B cell (primary cell): ENCODE measurements around the gene SERHL2. TPM values are rescaled to one million over a fixed set of nuclear protein-coding genes. Genes with fewer than 3 reads are reported as not detected.

Source experiments
- ATAC-seq: fragments of 200-7000 bp; cut with Tn5 transposase; one replicate; pipeline ENCODE4 v1.10.0; 2021; ENCODE audit warnings: low read depth, mild to moderate bottlenecking, moderate number of reproducible peaks, moderate library complexity
- CTCF ChIA-PET: fragments of 350-600 bp; sonication (Branson Sonifier 250); formaldehyde crosslinking; loops from one replicate; lab custom pipeline; 2021; ENCODE audit warnings: antibody characterized with exemption, inconsistent platforms; lab: Charles Lee
- POLR2A ChIA-PET: fragments of 350-600 bp; sonication (Branson Sonifier 250); formaldehyde crosslinking; loops from one replicate; lab custom pipeline; 2021; ENCODE audit warnings: antibody characterized with exemption; lab: Charles Lee
- DNase-seq: peaks from one replicate; pipeline ENCODE4 v3.0.0; 2013
- H2AFZ ChIP-seq: 2 replicates; pipeline ENCODE4 v1.6.1; 2012; ENCODE audit warnings: mild to moderate bottlenecking, low read depth, low read length; ENCODE audit not compliant: insufficient read depth, poor library complexity, severe bottlenecking
- H3K27ac ChIP-seq, 2 donors: 1 replicate in 1 of 2; 2 replicates in 1 of 2; pipeline ENCODE4 v1.5.1; 2012 to 2013; ENCODE audit warnings: low read length in 2 of 2, mild to moderate bottlenecking in 2 of 2, moderate library complexity in 1 of 2
- H3K27me3 ChIP-seq, 4 experiments: fragments of 200-600 bp in 1 of 4; sonication (generic) in 1 of 4; replicated peaks in 1 of 4; 1 replicate in 2 of 4; 2 replicates in 2 of 4; pipeline versions ENCODE4 v1.6.1 to v1.7.0; 2013 to 2016; ENCODE audit warnings: low read length in 3 of 4, mild to moderate bottlenecking in 2 of 4, mixed read lengths in 1 of 4, moderate library complexity in 1 of 4; ENCODE audit not compliant: insufficient read depth in 4 of 4, control insufficient read depth in 3 of 4; ENCODE audit errors: control extremely low read depth in 1 of 4
- H3K36me3 ChIP-seq, 2 experiments: replicated peaks in 1 of 2; 1 replicate in 1 of 2; 2 replicates in 1 of 2; pipeline versions ENCODE4 v1.6.1 to v1.7.1; 2013; ENCODE audit warnings: low read length in 1 of 2; ENCODE audit not compliant: insufficient read depth in 2 of 2, control insufficient read depth in 1 of 2; ENCODE audit errors: control extremely low read depth in 1 of 2, extremely low read depth in 1 of 2
- H3K4me1 ChIP-seq, 2 donors: fragments of 200-600 bp in 1 of 2; sonication (generic) in 1 of 2; 1 replicate in 1 of 2; 2 replicates in 1 of 2; pipeline versions ENCODE4 v1.5.1 to v1.6.1; 2013 to 2017; ENCODE audit warnings: low read length in 2 of 2; ENCODE audit not compliant: control insufficient read depth in 2 of 2, insufficient read depth in 2 of 2
- H3K4me2 ChIP-seq: replicated peaks from 2 replicates; pipeline ENCODE3; 2012; ENCODE audit warnings: mild to moderate bottlenecking, low read depth, low read length; ENCODE audit not compliant: poor library complexity, severe bottlenecking
- H3K4me3 ChIP-seq, 5 experiments: fragments of 200-600 bp in 1 of 5; sonication (generic) in 1 of 5; 1 replicate in 3 of 5; 2 replicates in 2 of 5; pipeline versions ENCODE4 v1.5.1 to v1.7.0; 2011 to 2016; ENCODE audit warnings: low read length in 4 of 5, mild to moderate bottlenecking in 4 of 5, low read depth in 2 of 5, control low read depth in 1 of 5, moderate library complexity in 1 of 5; ENCODE audit not compliant: insufficient read depth in 1 of 5; ENCODE audit errors: control extremely low read depth in 1 of 5, extremely low read depth in 1 of 5
- H3K79me2 ChIP-seq: fragments of 200-600 bp; sonication (generic); one replicate; pipeline ENCODE4 v1.6.0; 2016; ENCODE audit warnings: low read length; ENCODE audit not compliant: control insufficient read depth, insufficient read depth
- H3K9ac ChIP-seq: fragments of 200-600 bp; sonication (generic); 2 replicates; pipeline ENCODE4 v1.6.1; 2017; ENCODE audit warnings: mild to moderate bottlenecking, low read length, moderate library complexity
- H3K9me3 ChIP-seq, 3 donors: one replicate each; pipeline versions ENCODE4 v1.6.1 to v1.7.1; 2013; ENCODE audit warnings: low read length in 2 of 3; ENCODE audit not compliant: control insufficient read depth in 2 of 3, insufficient read depth in 1 of 3; ENCODE audit errors: control extremely low read depth in 1 of 3
- H4K20me1 ChIP-seq: 2 replicates; pipeline ENCODE4 v1.6.0; 2012; ENCODE audit warnings: mild to moderate bottlenecking, low read length; ENCODE audit not compliant: insufficient read depth, control insufficient read depth, poor library complexity, severe bottlenecking
- H3K27ac Mint-ChIP-seq: one replicate; pipeline ENCODE4 v1.8.0; 2021; ENCODE audit warnings: mixed read lengths
- H3K27me3 Mint-ChIP-seq: one replicate; pipeline ENCODE4 v1.8.0; 2021; ENCODE audit warnings: mixed read lengths
- H3K4me1 Mint-ChIP-seq: one replicate; pipeline ENCODE4 v1.8.0; 2021; ENCODE audit warnings: mixed read lengths
- H3K4me3 Mint-ChIP-seq: one replicate; pipeline ENCODE4 v1.8.0; 2021; ENCODE audit warnings: mixed read lengths
- H3K9me3 Mint-ChIP-seq: one replicate; pipeline ENCODE4 v1.8.0; 2022; ENCODE audit warnings: mixed read lengths; ENCODE audit not compliant: insufficient read depth
- CTCF ChIP-seq: fragments of 200-600 bp; IDR thresholded peaks from one replicate; pipeline ENCODE4 v1.8.0; 2022; ENCODE audit warnings: antibody characterized with exemption, mild to moderate bottlenecking
- EZH2 ChIP-seq: IDR thresholded peaks from 2 replicates; pipeline ENCODE4 v1.6.1; 2012; ENCODE audit warnings: borderline replicate concordance, low read depth, mild to moderate bottlenecking, moderate library complexity, low read length; ENCODE audit not compliant: insufficient read depth, poor library complexity, severe bottlenecking
- WGBS: methylation state at CpG from one replicate; pipeline ENCODE4 v1.1.5; 2013; ENCODE audit warnings: missing lambda C conversion rate; ENCODE audit not compliant: insufficient coverage; 5-methylcytosine and 5-hydroxymethylcytosine counted together
- intact Hi-C: fragments of 100-400 bp; cut with micrococcal nuclease; formaldehyde crosslinking; loops from one replicate; pipeline ENCODE4 v1.10.0; 2022
- polyA plus RNA-seq: library from polyadenylated mRNA; depleted of rRNA; stranded (reverse); fragments of >200 nt; gene quantifications from 2 replicates; pipeline ENCODE4 v1.2.3, GENCODE V29; 2012
- total RNA-seq, 2 donors: library from RNA; stranded (reverse); fragments of 120-200 nt in 1 of 2; gene quantifications; 1 replicate in 1 of 2; 2 replicates in 1 of 2; pipeline versions ENCODE4 v1.2.3 to v1.2.4, GENCODE V29; 2013 to 2022

SERHL2 gene
- total and polyA plus RNA-seq, 2 donors (not counting 1 experiment from before 2014, with no cell fraction given) = 5.5 to 7.3 TPM

- POLR2A ChIA-PET = no interaction called here
- Histone ChIP-seq H3K4me3 (peak within 1 kb of the TSS; percentile 21 to 84 (median 73)), H3K4me1 (peaks cover 3 to 18% of the 10 kb centered on the region in 2 donors), H3K27ac (peak within 1 kb of the TSS; percentile 74 to 80), H3K9me3 (no peaks in the 10 kb centered on the region), H2AFZ (peak within 1 kb of the TSS; percentile 77), H3K36me3 (peaks cover 0 to 24% of the 10 kb centered on the region in 2 experiments), H3K9ac (peak within 1 kb of the TSS; percentile 79), H3K79me2 (peaks cover 45% of the 10 kb centered on the region), H3K27me3 (no peaks in the 10 kb centered on the region), H3K4me2 (peak within 1 kb of the TSS; percentile 82), H4K20me1 (peaks cover 15% of the 10 kb centered on the region)
- ATAC-seq (peak; percentile 96), DNase-seq (peak; percentile 92)
- CTCF ChIA-PET = interaction anchor here (1.0 to 1.2 kb wide), 2 partner anchors 12 to 32 kb away, joined by 3 read pairs; no protein-coding TSS in a partner anchor
- Mint-ChIP-seq H3K27me3 (no peaks in the 10 kb centered on the region), H3K9me3 (no peaks in the 10 kb centered on the region), H3K27ac (peak within 1 kb of the TSS; percentile 98), H3K4me3 (peak within 1 kb of the TSS; percentile 98), H3K4me1 (peaks cover 17% of the 10 kb centered on the region)
- WGBS = 8% methylated on average over 65 of the region's 65 CpGs
- intact Hi-C loops = loop anchor here (1.0 to 2.0 kb wide), 3 partner anchors 14 to 95 kb away; partner anchors contain the start of genes POLDIP3 and SERHL2
- TF ChIP-seq EZH2 = no peak
- no peak for TF ChIP-seq CTCF
These were observed 34.0 kb upstream of the SERHL2 start, which contains the start of gene RRP7A for GRCh38 chr22:42519525-42520401. Gene RRP7A (minus strand): TSS chr22:42519796. CDS start chr22:42519786, 10 bp downstream.

GRCh38 chr22:42521228-42521546, 32.6 kb upstream of the SERHL2 start:
- ChIA-PET CTCF (interaction anchor here (0.6 to 1.0 kb wide), 4 partner anchors 9 to 112 kb away, joined by 3 read pairs; no protein-coding TSS in a partner anchor), POLR2A (interaction anchor here (0.7 kb wide), 1 partner anchor 61 kb away, joined by 6 read pairs; no protein-coding TSS in a partner anchor)
- ATAC-seq (no peak), DNase-seq (no peak)
- Histone ChIP-seq H3K27me3 (no peaks in the 10 kb centered on the region), H3K79me2 (peaks cover 45% of the 10 kb centered on the region), H3K9me3 (no peaks in the 10 kb centered on the region), H3K4me3 (no peak overlapping the region), H3K9ac (no peak overlapping the region), H4K20me1 (peaks cover 7% of the 10 kb centered on the region), H3K27ac (no peak overlapping the region), H3K36me3 (peaks cover 0 to 13% of the 10 kb centered on the region in 2 experiments), H3K4me1 (peaks cover 3 to 18% of the 10 kb centered on the region in 2 donors), H3K4me2 (no peak overlapping the region), H2AFZ (no peak overlapping the region)
- intact Hi-C loops = no loop called here
- Mint-ChIP-seq H3K9me3 (no peaks in the 10 kb centered on the region), H3K27ac (peak overlapping the region; percentile 76), H3K4me1 (peaks cover 17% of the 10 kb centered on the region), H3K4me3 (peak overlapping the region; percentile 36), H3K27me3 (no peaks in the 10 kb centered on the region)
- TF ChIP-seq EZH2 (no peak), CTCF (no peak)
- 96% methylated on average over 8 of the region's 9 CpGs for WGBS
